ENCODE results near the gene OOSP2.
"Not testable (repeated sequence)": the region's sequence is repeated elsewhere in the genome, so short reads cannot be mapped to it uniquely, and the experiment has no call there.

DNA sequence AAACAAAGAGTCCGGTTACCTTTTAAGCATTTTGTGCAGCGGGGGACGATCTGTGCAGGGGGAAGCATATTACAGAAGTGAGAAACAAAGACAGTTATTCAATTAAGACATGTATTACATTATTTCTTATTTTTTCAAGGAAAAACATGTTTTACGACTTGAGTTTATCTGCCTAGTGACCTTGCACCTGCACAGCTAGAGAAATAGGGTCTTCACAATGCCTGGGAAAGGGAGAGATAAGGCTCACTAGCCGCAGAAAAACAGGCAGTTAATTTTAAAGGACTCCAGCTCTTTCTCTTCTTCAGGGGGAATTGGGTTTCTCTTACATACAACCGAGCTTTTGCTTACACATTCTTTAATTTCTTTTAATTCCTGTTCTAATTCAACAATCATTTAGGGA, 31.4 kb downstream of the OOSP2 start:
- TF ChIP-seq ZNF333 (CRISPR knock-in tag; IDR thresholded peaks at IDR 0.05; ENCODE audit: borderline replicate concordance); YY1 (IDR thresholded peaks at IDR 0.05; ENCODE audit: insufficient read depth, insufficient replicate concordance, low read depth, low read length); MAFK (conservative IDR thresholded peaks at IDR 0.05 in 1 of 2, IDR thresholded peaks at IDR 0.05 in 1 of 2; ENCODE audit: low read length in 2 of 2); SNRNP70 (IDR thresholded peaks at IDR 0.05; ENCODE audit: low read depth, low read length); RBM22 (optimal IDR thresholded peaks at IDR 0.05; ENCODE audit: low read length); ZNF883 (CRISPR knock-in tag; IDR thresholded peaks at IDR 0.05; ENCODE audit: not compliant biosample characterization); ZNF720 (CRISPR knock-in tag; IDR thresholded peaks at IDR 0.05); CC2D1A (CRISPR knock-in tag; IDR thresholded peaks at IDR 0.05): not testable (repeated sequence)
- TF ChIP-seq, protein P1, sequence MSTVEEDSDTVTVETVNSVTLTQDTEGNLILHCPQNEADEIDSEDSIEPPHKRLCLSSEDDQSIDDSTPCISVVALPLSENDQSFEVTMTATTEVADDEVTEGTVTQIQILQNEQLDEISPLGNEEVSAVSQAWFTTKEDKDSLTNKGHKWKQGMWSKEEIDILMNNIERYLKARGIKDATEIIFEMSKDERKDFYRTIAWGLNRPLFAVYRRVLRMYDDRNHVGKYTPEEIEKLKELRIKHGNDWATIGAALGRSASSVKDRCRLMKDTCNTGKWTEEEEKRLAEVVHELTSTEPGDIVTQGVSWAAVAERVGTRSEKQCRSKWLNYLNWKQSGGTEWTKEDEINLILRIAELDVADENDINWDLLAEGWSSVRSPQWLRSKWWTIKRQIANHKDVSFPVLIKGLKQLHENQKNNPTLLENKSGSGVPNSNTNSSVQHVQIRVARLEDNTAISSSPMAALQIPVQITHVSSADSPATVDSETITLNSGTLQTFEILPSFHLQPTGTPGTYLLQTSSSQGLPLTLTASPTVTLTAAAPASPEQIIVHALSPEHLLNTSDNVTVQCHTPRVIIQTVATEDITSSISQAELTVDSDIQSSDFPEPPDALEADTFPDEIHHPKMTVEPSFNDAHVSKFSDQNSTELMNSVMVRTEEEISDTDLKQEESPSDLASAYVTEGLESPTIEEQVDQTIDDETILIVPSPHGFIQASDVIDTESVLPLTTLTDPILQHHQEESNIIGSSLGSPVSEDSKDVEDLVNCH (CRISPR knock-in tag; IDR thresholded peaks at IDR 0.05), result not testable (repeated sequence)
- TF ChIP-seq, protein P2, sequence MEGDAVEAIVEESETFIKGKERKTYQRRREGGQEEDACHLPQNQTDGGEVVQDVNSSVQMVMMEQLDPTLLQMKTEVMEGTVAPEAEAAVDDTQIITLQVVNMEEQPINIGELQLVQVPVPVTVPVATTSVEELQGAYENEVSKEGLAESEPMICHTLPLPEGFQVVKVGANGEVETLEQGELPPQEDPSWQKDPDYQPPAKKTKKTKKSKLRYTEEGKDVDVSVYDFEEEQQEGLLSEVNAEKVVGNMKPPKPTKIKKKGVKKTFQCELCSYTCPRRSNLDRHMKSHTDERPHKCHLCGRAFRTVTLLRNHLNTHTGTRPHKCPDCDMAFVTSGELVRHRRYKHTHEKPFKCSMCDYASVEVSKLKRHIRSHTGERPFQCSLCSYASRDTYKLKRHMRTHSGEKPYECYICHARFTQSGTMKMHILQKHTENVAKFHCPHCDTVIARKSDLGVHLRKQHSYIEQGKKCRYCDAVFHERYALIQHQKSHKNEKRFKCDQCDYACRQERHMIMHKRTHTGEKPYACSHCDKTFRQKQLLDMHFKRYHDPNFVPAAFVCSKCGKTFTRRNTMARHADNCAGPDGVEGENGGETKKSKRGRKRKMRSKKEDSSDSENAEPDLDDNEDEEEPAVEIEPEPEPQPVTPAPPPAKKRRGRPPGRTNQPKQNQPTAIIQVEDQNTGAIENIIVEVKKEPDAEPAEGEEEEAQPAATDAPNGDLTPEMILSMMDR (CRISPR knock-in tag; IDR thresholded peaks at IDR 0.05), result not testable (repeated sequence)

Measured in HepG2 (cell line).